ENCODE measurements around the gene FDCSP. TPM values are rescaled to one million over a fixed set of nuclear protein-coding genes. Genes with fewer than 3 reads are reported as not detected.

FDCSP gene
- total and polyA plus RNA-seq, 2 donors (not counting 3 experiments of a cell fraction or from before 2014, with no cell fraction given), result not detected

- POLR2A ChIA-PET, result no interaction called here
Observed at GRCh38 chr4:70183168-70183939, 42.6 kb upstream of the FDCSP start.

More at GRCh38 chr4:70183168-70183939, 42.6 kb upstream of the FDCSP start:
- no peaks in the 10 kb centered on the region for H3K9me1 ChIP-seq (replicated peaks; ENCODE audit: control insufficient read depth, extremely low read depth, insufficient read depth, low read length)
- CTCF ChIA-PET, result interaction anchor here (0.6 to 5.2 kb wide), 44 partner anchors 9 to 865 kb away, joined by 3 to 75 read pairs (median 4); partner anchors contain the start of gene ODAM
- no peaks in the 10 kb centered on the region for H4K20me1 ChIP-seq (replicated peaks; ENCODE audit: control insufficient read depth, extremely low read depth, insufficient read depth, low read length)
- no peaks in the 10 kb centered on the region for H3K36me3 ChIP-seq (ENCODE audit: control insufficient read depth in 2 of 2, extremely low read depth in 1 of 2, insufficient read depth in 2 of 2, low read length in 2 of 2)
- no peak overlapping the region for H3K27ac ChIP-seq (ENCODE audit: insufficient read depth, low read depth, low read length)
- DNase-seq (ENCODE audit: low read depth, low spot score) (peak; percentile 53), FAIRE-seq (no peak)
- dilution Hi-C loops (cut with MboI; ENCODE audit: extremely low pct_ligation_motif_present, low sequenced_read_pairs) (no loop called here), intact Hi-C loops (cut with micrococcal nuclease) (loop anchor here (1.0 to 2.0 kb wide), 6 partner anchors 86 to 865 kb away; no protein-coding TSS in a partner anchor)
- TF ChIP-seq GATA2 (IDR thresholded peaks at IDR 0.05; ENCODE audit: insufficient read depth, insufficient read length, low read depth, low read length), result no peak
- peak; percentile 72 to 80 for TF ChIP-seq CTCF (IDR thresholded peaks at IDR 0.05; ENCODE audit: extremely low read depth in 1 of 2, insufficient read depth in 1 of 2, low read depth in 1 of 2, low read length in 2 of 2)
- TF ChIP-seq MYC (IDR thresholded peaks at IDR 0.05; ENCODE audit: low read depth, low read length), result no peak
- no peak for TF ChIP-seq POLR2A (IDR thresholded peaks at IDR 0.05; ENCODE audit: low read depth, low read length)
- no peaks in the 10 kb centered on the region for H3K4me1 ChIP-seq (ENCODE audit: control insufficient read depth, extremely low read depth, insufficient read depth, low read length)
- no peaks in the 10 kb centered on the region for H3K27me3 ChIP-seq (ENCODE audit: control insufficient read depth in 2 of 2, insufficient read depth in 2 of 2, low read length in 2 of 2)
- no peak overlapping the region for H3K4me2 ChIP-seq (ENCODE audit: insufficient read depth, low read length)
- no TSS peak for BruUV-seq (replicated peaks)
- H3K4me3 ChIP-seq (replicated peaks in 1 of 3; ENCODE audit: insufficient read depth in 1 of 3, low read depth in 1 of 3, low read length in 3 of 3), result no peak overlapping the region
- H3K9ac ChIP-seq (replicated peaks; ENCODE audit: extremely low read depth, insufficient read depth, low read length), result no peak overlapping the region
- no peak overlapping the region for H2AFZ ChIP-seq (ENCODE audit: low read depth, low read length)
- no peaks in the 10 kb centered on the region for H3K79me2 ChIP-seq (ENCODE audit: control insufficient read depth, insufficient read depth, low read length)
- no peaks in the 10 kb centered on the region for H3K9me3 ChIP-seq (replicated peaks; ENCODE audit: control insufficient read depth, insufficient read depth, low read length)
